ENCODE measurements around the gene TADA3.

DNA sequence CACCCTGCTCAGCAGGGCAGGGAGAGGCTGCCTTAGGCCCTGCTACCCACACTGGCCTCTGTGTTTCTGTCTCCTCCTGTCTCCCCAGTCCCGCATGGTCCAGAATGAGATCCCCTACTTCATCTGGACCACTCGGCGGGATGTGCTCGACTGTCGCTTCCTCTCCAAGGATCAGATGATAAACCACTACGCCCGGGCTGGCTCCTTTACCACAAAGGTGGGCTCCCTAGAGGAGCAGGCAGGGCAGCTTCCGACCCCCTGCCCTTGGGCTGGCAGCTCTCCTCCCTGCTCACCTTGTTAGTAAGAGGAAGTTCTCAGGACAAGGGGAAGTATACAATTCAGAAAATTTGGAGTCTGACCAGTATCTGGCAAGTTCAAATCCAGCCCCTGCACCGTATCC, 23.7 kb upstream of the TADA3 start:
- TF ChIP-seq EZH2 (IDR thresholded peaks at IDR 0.05; ENCODE audit: low read length, missing control alignments), result no peak
- TF ChIP-seq, protein P1, sequence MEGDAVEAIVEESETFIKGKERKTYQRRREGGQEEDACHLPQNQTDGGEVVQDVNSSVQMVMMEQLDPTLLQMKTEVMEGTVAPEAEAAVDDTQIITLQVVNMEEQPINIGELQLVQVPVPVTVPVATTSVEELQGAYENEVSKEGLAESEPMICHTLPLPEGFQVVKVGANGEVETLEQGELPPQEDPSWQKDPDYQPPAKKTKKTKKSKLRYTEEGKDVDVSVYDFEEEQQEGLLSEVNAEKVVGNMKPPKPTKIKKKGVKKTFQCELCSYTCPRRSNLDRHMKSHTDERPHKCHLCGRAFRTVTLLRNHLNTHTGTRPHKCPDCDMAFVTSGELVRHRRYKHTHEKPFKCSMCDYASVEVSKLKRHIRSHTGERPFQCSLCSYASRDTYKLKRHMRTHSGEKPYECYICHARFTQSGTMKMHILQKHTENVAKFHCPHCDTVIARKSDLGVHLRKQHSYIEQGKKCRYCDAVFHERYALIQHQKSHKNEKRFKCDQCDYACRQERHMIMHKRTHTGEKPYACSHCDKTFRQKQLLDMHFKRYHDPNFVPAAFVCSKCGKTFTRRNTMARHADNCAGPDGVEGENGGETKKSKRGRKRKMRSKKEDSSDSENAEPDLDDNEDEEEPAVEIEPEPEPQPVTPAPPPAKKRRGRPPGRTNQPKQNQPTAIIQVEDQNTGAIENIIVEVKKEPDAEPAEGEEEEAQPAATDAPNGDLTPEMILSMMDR (conservative IDR thresholded peaks at IDR 0.05 in 1 of 2, IDR thresholded peaks at IDR 0.05 in 1 of 2; ENCODE audit: low read depth in 1 of 2, low read length in 2 of 2), result no peak

Data from fibroblast of lung (primary cell).